ENCODE measurements around the gene MIDN.

The MIDN gene

GRCh38 chr19:1287354-1288225, 39.2 kb downstream of the MIDN start:
- H3K4me3 ChIP-seq (ENCODE audit: low read depth, low read length) = no peak overlapping the region
- no peak for TF ChIP-seq CTCF (IDR thresholded peaks at IDR 0.05; ENCODE audit: insufficient read depth, low read length, missing control alignments)
- POLR2A ChIA-PET = no interaction called here
- no peak for DNase-seq (ENCODE audit: low read depth, low spot score)
- CTCF ChIA-PET = interaction anchor here (0.9 to 1.2 kb wide), 3 partner anchors 12 to 184 kb away, joined by 3 to 4 read pairs (median 3); no protein-coding TSS in a partner anchor

GRCh38 chr19:1288226-1288612, 39.8 kb downstream of the MIDN start:
- no peak for TF ChIP-seq CTCF (IDR thresholded peaks at IDR 0.05; ENCODE audit: insufficient read depth, low read length, missing control alignments)
- CTCF ChIA-PET = no interaction called here
- DNase-seq (ENCODE audit: low read depth, low spot score) = no peak
- no peak overlapping the region for H3K4me3 ChIP-seq (ENCODE audit: low read depth, low read length)
- POLR2A ChIA-PET = no interaction called here

DNA sequence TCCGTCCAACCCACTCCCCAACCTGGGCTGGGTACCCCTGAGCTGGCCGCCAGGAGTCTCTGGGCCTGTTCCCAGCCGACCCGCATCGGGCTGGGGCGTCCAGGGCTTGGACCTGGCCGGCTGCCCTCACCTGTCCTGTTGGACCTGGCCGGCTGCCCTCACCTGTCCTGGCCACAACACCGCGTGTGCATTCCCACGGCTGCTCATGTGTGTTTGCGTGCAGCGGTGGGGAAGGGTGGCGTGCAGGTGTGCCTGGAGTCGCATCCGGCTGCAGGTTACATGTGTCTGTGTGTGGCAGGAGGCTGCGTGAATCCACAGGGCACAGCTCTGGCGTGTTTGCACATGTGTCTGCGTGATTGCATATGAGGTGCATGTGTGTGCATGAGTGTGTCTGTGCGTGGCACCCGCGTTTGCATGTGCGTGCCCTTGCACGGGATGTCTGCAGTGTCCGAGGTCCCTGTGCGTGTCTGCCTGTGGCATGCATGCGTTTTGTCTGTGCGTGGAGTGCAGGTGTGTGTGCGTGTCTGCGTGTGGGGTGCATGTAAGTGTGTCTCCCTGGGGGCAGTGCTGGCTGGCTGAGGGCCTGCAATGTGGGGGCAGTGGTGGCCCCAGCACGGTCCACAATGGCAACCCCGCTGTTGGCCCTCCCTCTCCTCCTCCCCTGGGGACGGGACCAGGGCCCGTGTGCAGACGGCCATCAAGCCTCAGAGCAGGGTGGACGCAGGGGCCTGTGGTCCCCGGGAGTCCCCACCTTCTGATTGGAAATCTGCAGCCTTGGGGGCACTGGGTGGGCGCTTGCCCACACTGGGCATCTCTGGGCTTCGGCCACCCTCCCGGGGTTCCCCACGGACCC, 40.7 kb downstream of the MIDN start:
- DNase-seq (ENCODE audit: low read depth, low spot score) = no peak
- H3K4me3 ChIP-seq (ENCODE audit: low read depth, low read length) = no peak overlapping the region
- TF ChIP-seq CTCF (IDR thresholded peaks at IDR 0.05; ENCODE audit: insufficient read depth, low read length, missing control alignments) = no peak
- CTCF ChIA-PET = interaction anchor here (0.9 kb wide), 1 partner anchor 11 kb away, joined by 3 read pairs; no protein-coding TSS in a partner anchor
- POLR2A ChIA-PET = no interaction called here

DNA sequence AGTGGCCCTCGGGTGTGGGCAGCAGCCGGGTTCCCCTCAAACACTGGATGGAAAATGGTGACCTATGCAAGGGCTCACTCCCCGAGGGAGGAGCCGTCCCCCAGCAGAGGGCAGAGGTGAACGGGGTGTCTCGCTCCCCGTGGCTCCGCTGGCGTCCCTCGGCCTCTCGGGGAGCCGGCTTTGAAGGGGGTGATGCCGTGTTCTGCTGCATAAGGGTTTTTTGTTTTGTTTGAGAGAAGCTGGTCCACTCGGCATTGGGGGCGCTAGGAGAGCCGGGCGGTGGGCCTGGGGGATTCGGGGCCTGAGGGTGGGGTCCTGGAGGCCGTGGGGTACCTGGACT, 41.3 kb downstream of the MIDN start:
- POLR2A ChIA-PET = no interaction called here
- no peak overlapping the region for H3K4me3 ChIP-seq (ENCODE audit: low read depth, low read length)
- no peak for TF ChIP-seq CTCF (IDR thresholded peaks at IDR 0.05; ENCODE audit: insufficient read depth, low read length, missing control alignments)

GRCh38 chr19:1290196-1290702, 41.9 kb downstream of the MIDN start:
- H3K4me3 ChIP-seq (ENCODE audit: low read depth, low read length) = no peak overlapping the region
- DNase-seq (ENCODE audit: low read depth, low spot score) = no peak
- CTCF ChIA-PET = no interaction called here
- TF ChIP-seq CTCF (IDR thresholded peaks at IDR 0.05; ENCODE audit: insufficient read depth, low read length, missing control alignments) = no peak
- POLR2A ChIA-PET = no interaction called here

More for the DNA sequence above, 41.3 kb downstream of the MIDN start:
- no peak for DNase-seq (ENCODE audit: low read depth, low spot score)
- CTCF ChIA-PET = no interaction called here
